GM20431 (cell line): ENCODE measurements around the gene PAPPA2.

Source experiments
- in situ Hi-C: fragments of 300-500 bp; cut with MseI, MboI; formaldehyde crosslinking; loops from one replicate; pipeline ENCODE4 v1.15.0; 2020; ENCODE audit warnings: low sequenced_read_pairs; ENCODE audit not compliant: unreplicated experiment

PAPPA2 gene

GRCh38 chr1:176691251-176692228, 228.6 kb downstream of the PAPPA2 start:
- in situ Hi-C loops = no loop called here

GRCh38 chr1:176692431-176692830, 229.5 kb downstream of the PAPPA2 start:
- in situ Hi-C loops = no loop called here

GRCh38 chr1:176692988-176693696, 230.2 kb downstream of the PAPPA2 start:
- in situ Hi-C loops = no loop called here

- in situ Hi-C loops = no loop called here
Measured at GRCh38 chr1:176693697-176694329, 230.8 kb downstream of the PAPPA2 start.

GRCh38 chr1:176694713-176695112, 231.7 kb downstream of the PAPPA2 start:
- in situ Hi-C loops = no loop called here

- in situ Hi-C loops = no loop called here
Measured at GRCh38 chr1:176696109-176696508, 233.1 kb downstream of the PAPPA2 start.

GRCh38 chr1:176696689-176697088, 233.7 kb downstream of the PAPPA2 start:
- in situ Hi-C loops = no loop called here

GRCh38 chr1:176699821-176700220, 236.8 kb downstream of the PAPPA2 start:
- in situ Hi-C loops = no loop called here

GRCh38 chr1:176701151-176701866, 238.3 kb downstream of the PAPPA2 start:
- in situ Hi-C loops = no loop called here

GRCh38 chr1:176702901-176703300, 239.9 kb downstream of the PAPPA2 start:
- in situ Hi-C loops = no loop called here

GRCh38 chr1:176705585-176705984, 242.6 kb downstream of the PAPPA2 start:
- in situ Hi-C loops = no loop called here

- in situ Hi-C loops = no loop called here
Measured at GRCh38 chr1:176717066-176717750, 254.2 kb downstream of the PAPPA2 start.

- in situ Hi-C loops = no loop called here
Measured at GRCh38 chr1:176719447-176719846, 256.5 kb downstream of the PAPPA2 start.

GRCh38 chr1:176720838-176721237, 257.9 kb downstream of the PAPPA2 start:
- in situ Hi-C loops = no loop called here

GRCh38 chr1:176733661-176734060, 270.7 kb downstream of the PAPPA2 start:
- in situ Hi-C loops = no loop called here

GRCh38 chr1:176735201-176735600, 272.2 kb downstream of the PAPPA2 start:
- in situ Hi-C loops = no loop called here

- in situ Hi-C loops = no loop called here
Measured at GRCh38 chr1:176736015-176736414, 273.0 kb downstream of the PAPPA2 start.

- in situ Hi-C loops = no loop called here
Measured at GRCh38 chr1:176741181-176741580, 278.2 kb downstream of the PAPPA2 start.

GRCh38 chr1:176742322-176742721, 279.3 kb downstream of the PAPPA2 start:
- in situ Hi-C loops = no loop called here
